Kidney epithelial cell (primary cell): ENCODE results near the gene NPTXR. TPM values are rescaled to one million over a fixed set of nuclear protein-coding genes. Genes with fewer than 3 reads are reported as not detected.

Source experiments
- total RNA-seq: library from RNA; depleted of rRNA; stranded (reverse); fragments of >200 nt; gene quantifications from 2 replicates; pipeline ENCODE4 v1.2.3, GENCODE V29; 2015

The NPTXR gene
- total RNA-seq, 1 donor from 2014 or later = 2.4 TPM

Other genes with a start within 250 kb of the NPTXR start
- gene FAM227A, start 187.6 kb downstream of the NPTXR start, total RNA-seq = 2.3 and 5.8 TPM in 2 replicates
- gene CBY1, start 187.4 kb downstream of the NPTXR start, total RNA-seq = 23.7 and 25.0 TPM in 2 replicates
- gene TOMM22, start 162.1 kb downstream of the NPTXR start, total RNA-seq = 56.4 and 76.7 TPM in 2 replicates
- 97.3 and 110 TPM in 2 replicates for gene JOSD1, start 143.1 kb downstream of the NPTXR start, total RNA-seq
- 33.0 and 35.4 TPM in 2 replicates for gene GTPBP1, start 138.1 kb downstream of the NPTXR start, total RNA-seq
- gene SUN2, start 88.0 kb downstream of the NPTXR start, total RNA-seq = 84.5 and 105 TPM in 2 replicates
- 30.3 and 46.9 TPM in 2 replicates for gene DNAL4, start 49.9 kb downstream of the NPTXR start, total RNA-seq
- gene CBX6, start 28.2 kb upstream of the NPTXR start, total RNA-seq = 54.5 and 60.3 TPM in 2 replicates
- 0.34 and 1.0 TPM in 2 replicates for gene APOBEC3A, start 113.6 kb upstream of the NPTXR start, total RNA-seq
- 15.2 and 21.1 TPM in 2 replicates for gene APOBEC3B, start 138.3 kb upstream of the NPTXR start, total RNA-seq
- gene APOBEC3C, start 170.2 kb upstream of the NPTXR start, total RNA-seq = 8.9 and 10.2 TPM in 2 replicates
- gene APOBEC3D, start 177.1 kb upstream of the NPTXR start, total RNA-seq = 0.84 TPM in 1 of 2 replicates, not detected in the other
- gene APOBEC3F, start 196.8 kb upstream of the NPTXR start, total RNA-seq = 7.5 and 8.7 TPM in 2 replicates
- 8.1 and 9.7 TPM in 2 replicates for gene APOBEC3G, start 233.2 kb upstream of the NPTXR start, total RNA-seq